ENCODE data around the gene MGME1.

MGME1 gene

GRCh38 chr20:17971300-17972013 lies 2.6 kb downstream of the MGME1 start:
- CTCF ChIA-PET, result no interaction called here
- DNase-seq (ENCODE audit: extremely low spot score), result no peak
- POLR2A ChIA-PET, result interaction anchor here (0.9 to 5.5 kb wide), 3 partner anchors 12 to 289 kb away, joined by 3 to 42 read pairs (median 3); partner anchors contain the start of gene RRBP1
- TF ChIP-seq, protein P1, sequence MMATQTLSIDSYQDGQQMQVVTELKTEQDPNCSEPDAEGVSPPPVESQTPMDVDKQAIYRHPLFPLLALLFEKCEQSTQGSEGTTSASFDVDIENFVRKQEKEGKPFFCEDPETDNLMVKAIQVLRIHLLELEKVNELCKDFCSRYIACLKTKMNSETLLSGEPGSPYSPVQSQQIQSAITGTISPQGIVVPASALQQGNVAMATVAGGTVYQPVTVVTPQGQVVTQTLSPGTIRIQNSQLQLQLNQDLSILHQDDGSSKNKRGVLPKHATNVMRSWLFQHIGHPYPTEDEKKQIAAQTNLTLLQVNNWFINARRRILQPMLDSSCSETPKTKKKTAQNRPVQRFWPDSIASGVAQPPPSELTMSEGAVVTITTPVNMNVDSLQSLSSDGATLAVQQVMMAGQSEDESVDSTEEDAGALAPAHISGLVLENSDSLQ (IDR thresholded peaks at IDR 0.05), result no peak
- TF ChIP-seq FOXK2 (IDR thresholded peaks at IDR 0.05), result no peak
- no peak for TF ChIP-seq TARDBP (IDR thresholded peaks at IDR 0.05)
- no peak for TF ChIP-seq FOXM1 (IDR thresholded peaks at IDR 0.05; ENCODE audit: borderline replicate concordance)

- TF ChIP-seq HDGF (IDR thresholded peaks at IDR 0.05; ENCODE audit: borderline replicate concordance) (no peak), BHLHE40 (IDR thresholded peaks at IDR 0.05; ENCODE audit: borderline replicate concordance) (no peak), SP1 (IDR thresholded peaks at IDR 0.05) (no peak), FOXM1 (IDR thresholded peaks at IDR 0.05; ENCODE audit: borderline replicate concordance) (no peak), ARNT (IDR thresholded peaks at IDR 0.05) (no peak), ZNF384 (IDR thresholded peaks at IDR 0.05) (no peak), NFRKB (IDR thresholded peaks at IDR 0.05) (no peak), FOXA1 (IDR thresholded peaks at IDR 0.05) (no peak), L3MBTL2 (conservative IDR thresholded peaks at IDR 0.05) (no peak), SUZ12 (IDR thresholded peaks at IDR 0.05) (no peak), CTBP1 (IDR thresholded peaks at IDR 0.05; ENCODE audit: borderline replicate concordance) (no peak), LEF1 (IDR thresholded peaks at IDR 0.05; ENCODE audit: borderline replicate concordance) (no peak)
- TF ChIP-seq, protein P1 (IDR thresholded peaks at IDR 0.05), result no peak
- ChIA-PET POLR2A (interaction anchor here (0.9 kb wide), 1 partner anchor 14 kb away, joined by 3 read pairs; no protein-coding TSS in a partner anchor), CTCF (no interaction called here)
- DNase-seq (ENCODE audit: extremely low spot score), result no peak
Observed at GRCh38 chr20:17972121-17972520, 3.3 kb downstream of the MGME1 start.

- POLR2A ChIA-PET, result no interaction called here
- no peak for DNase-seq (ENCODE audit: extremely low spot score)
- CTCF ChIA-PET, result no interaction called here
- TF ChIP-seq FOXK2 (IDR thresholded peaks at IDR 0.05), result no peak
- no peak for TF ChIP-seq ZNF384 (IDR thresholded peaks at IDR 0.05)
- TF ChIP-seq ELF4 (IDR thresholded peaks at IDR 0.05), result no peak
- TF ChIP-seq, protein P1 (IDR thresholded peaks at IDR 0.05), result no peak
- TF ChIP-seq ARNT (IDR thresholded peaks at IDR 0.05), result no peak
- TF ChIP-seq LEF1 (IDR thresholded peaks at IDR 0.05; ENCODE audit: borderline replicate concordance), result no peak
- TF ChIP-seq NFRKB (IDR thresholded peaks at IDR 0.05), result no peak
- TF ChIP-seq FOXM1 (IDR thresholded peaks at IDR 0.05; ENCODE audit: borderline replicate concordance), result no peak
- no peak for TF ChIP-seq SP1 (IDR thresholded peaks at IDR 0.05)
- no peak for TF ChIP-seq FOXA1 (IDR thresholded peaks at IDR 0.05)
- no peak for TF ChIP-seq CTBP1 (IDR thresholded peaks at IDR 0.05; ENCODE audit: borderline replicate concordance)
- no peak for TF ChIP-seq HDGF (IDR thresholded peaks at IDR 0.05; ENCODE audit: borderline replicate concordance)
- no peak for TF ChIP-seq L3MBTL2 (conservative IDR thresholded peaks at IDR 0.05)
- TF ChIP-seq TARDBP (IDR thresholded peaks at IDR 0.05), result no peak
- TF ChIP-seq BHLHE40 (IDR thresholded peaks at IDR 0.05; ENCODE audit: borderline replicate concordance), result no peak
- no peak for TF ChIP-seq SUZ12 (IDR thresholded peaks at IDR 0.05)
Observed at GRCh38 chr20:17976305-17976704, 7.5 kb downstream of the MGME1 start.

GRCh38 chr20:17985388-17986018 lies 16.7 kb downstream of the MGME1 start:
- POLR2A ChIA-PET, result interaction anchor here (1.1 to 3.5 kb wide), 2 partner anchors 14 to 16 kb away, joined by 3 to 12 read pairs; partner anchors contain the start of genes MGME1 and SNX5
- CTCF ChIA-PET, result no interaction called here
- no peak for DNase-seq (ENCODE audit: extremely low spot score)

GRCh38 chr20:17987988-17988387 lies 19.2 kb downstream of the MGME1 start:
- ChIA-PET POLR2A (no interaction called here), CTCF (interaction anchor here (1.0 kb wide), 1 partner anchor 431 kb away, joined by 4 read pairs; no protein-coding TSS in a partner anchor)
- TF ChIP-seq CTBP1 (IDR thresholded peaks at IDR 0.05; ENCODE audit: borderline replicate concordance) (no peak), ARNT (IDR thresholded peaks at IDR 0.05) (no peak), FOXA1 (IDR thresholded peaks at IDR 0.05) (no peak), FOXK2 (IDR thresholded peaks at IDR 0.05) (no peak), LEF1 (IDR thresholded peaks at IDR 0.05; ENCODE audit: borderline replicate concordance) (no peak), TARDBP (IDR thresholded peaks at IDR 0.05) (no peak), SUZ12 (IDR thresholded peaks at IDR 0.05) (no peak), HDGF (IDR thresholded peaks at IDR 0.05; ENCODE audit: borderline replicate concordance) (no peak), ZNF384 (IDR thresholded peaks at IDR 0.05) (no peak), BHLHE40 (IDR thresholded peaks at IDR 0.05; ENCODE audit: borderline replicate concordance) (no peak), FOXM1 (IDR thresholded peaks at IDR 0.05; ENCODE audit: borderline replicate concordance) (no peak), L3MBTL2 (conservative IDR thresholded peaks at IDR 0.05) (no peak), SP1 (IDR thresholded peaks at IDR 0.05) (no peak), NFRKB (IDR thresholded peaks at IDR 0.05) (no peak), ELF4 (IDR thresholded peaks at IDR 0.05) (no peak)
- TF ChIP-seq, protein P1 (IDR thresholded peaks at IDR 0.05), result no peak
- DNase-seq (ENCODE audit: extremely low spot score), result no peak

More at GRCh38 chr20:17985388-17986018, 16.7 kb downstream of the MGME1 start:
- TF ChIP-seq SP1 (IDR thresholded peaks at IDR 0.05) (no peak), SUZ12 (IDR thresholded peaks at IDR 0.05) (no peak), HDGF (IDR thresholded peaks at IDR 0.05; ENCODE audit: borderline replicate concordance) (no peak), CTBP1 (IDR thresholded peaks at IDR 0.05; ENCODE audit: borderline replicate concordance) (no peak), ZNF384 (IDR thresholded peaks at IDR 0.05) (no peak), BHLHE40 (IDR thresholded peaks at IDR 0.05; ENCODE audit: borderline replicate concordance) (no peak), NFRKB (IDR thresholded peaks at IDR 0.05) (no peak), FOXA1 (IDR thresholded peaks at IDR 0.05) (no peak), FOXM1 (IDR thresholded peaks at IDR 0.05; ENCODE audit: borderline replicate concordance) (no peak), TARDBP (IDR thresholded peaks at IDR 0.05) (no peak), ARNT (IDR thresholded peaks at IDR 0.05) (no peak), L3MBTL2 (conservative IDR thresholded peaks at IDR 0.05) (no peak)
